Breast epithelium (tissue), 4 donors: ENCODE results near the gene ZNF76. TPM values are rescaled to one million over a fixed set of nuclear protein-coding genes. Genes with fewer than 3 reads are reported as not detected.

Source experiments
- DNase-seq, 2 donors: peaks; one replicate each; pipeline ENCODE4 v3.0.0-alpha.2; 2019; ENCODE audit warnings: low spot score in 2 of 2
- H3K27ac ChIP-seq, 2 donors: fragments of 200-600 bp; sonication (generic) in 1 of 2; one replicate each; pipeline ENCODE4 v1.5.1; 2016 to 2019; ENCODE audit warnings: mild to moderate bottlenecking in 1 of 2
- H3K27me3 ChIP-seq, 2 donors: fragments of 200-600 bp; sonication (generic) in 1 of 2; one replicate each; pipeline versions ENCODE4 v1.5.1 to v1.6.0; 2017 to 2019; ENCODE audit warnings: control low read depth in 1 of 2, mild to moderate bottlenecking in 1 of 2
- H3K36me3 ChIP-seq: fragments of 200-600 bp; one replicate; pipeline ENCODE4 v1.5.1; 2019
- H3K4me1 ChIP-seq, 2 donors: fragments of 200-600 bp; sonication (generic); one replicate each; pipeline ENCODE4 v1.5.1; 2016 to 2019; ENCODE audit warnings: control low read depth in 1 of 2
- H3K4me3 ChIP-seq, 3 donors: fragments of 200-600 bp; sonication (generic); 1 replicate in 2 of 3; 2 replicates in 1 of 3; pipeline ENCODE4 v1.5.1; 2016 to 2019; ENCODE audit warnings: mild to moderate bottlenecking in 3 of 3, moderate library complexity in 2 of 3
- H3K9me3 ChIP-seq, 2 donors: fragments of 200-600 bp; sonication (generic) in 1 of 2; one replicate each; pipeline ENCODE4 v1.5.1; 2016 to 2019; ENCODE audit warnings: control low read depth in 1 of 2
- POLR2A ChIP-seq: fragments of 450-650 bp; IDR thresholded peaks from one replicate; pipeline ENCODE4 v1.6.1; 2016; ENCODE audit warnings: antibody characterized with exemption, mild to moderate bottlenecking, moderate library complexity
- POLR2AphosphoS5 ChIP-seq, 3 donors: sonication (generic); formaldehyde crosslinking; IDR thresholded peaks; one replicate each; pipeline ENCODE4 v1.6.1; 2017; ENCODE audit warnings: antibody characterized with exemption in 3 of 3
- intact Hi-C: fragments of 100-400 bp; cut with DNase I; formaldehyde crosslinking; loops from one replicate; pipeline ENCODE4 v1.15.1; 2023; ENCODE audit warnings: low total_unique reads
- total RNA-seq, 3 donors: library from RNA; depleted of rRNA; stranded (reverse); fragments of >200 nt; gene quantifications; one replicate each; pipeline ENCODE4 v1.1.0, GENCODE V29; 2016
- TF ChIP-seq, protein P1 (sequence below), 3 donors: fragments of 450-650 bp; IDR thresholded peaks; one replicate each; pipeline ENCODE4 v1.5.1; 2016 to 2017; ENCODE audit warnings: antibody characterized with exemption in 3 of 3, mild to moderate bottlenecking in 3 of 3, moderate library complexity in 3 of 3

Gene ZNF76
- total RNA-seq, 3 donors from 2014 or later = 32.3 to 53.0 (median 46.9) TPM

GRCh38 chr6:35297601-35298481, 38.3 kb downstream of the ZNF76 start, which contains the start of gene DEF6:
Gene DEF6 (plus strand): TSS chr6:35297818. CDS start chr6:35297857, 39 bp downstream.
- TF ChIP-seq, protein P1, sequence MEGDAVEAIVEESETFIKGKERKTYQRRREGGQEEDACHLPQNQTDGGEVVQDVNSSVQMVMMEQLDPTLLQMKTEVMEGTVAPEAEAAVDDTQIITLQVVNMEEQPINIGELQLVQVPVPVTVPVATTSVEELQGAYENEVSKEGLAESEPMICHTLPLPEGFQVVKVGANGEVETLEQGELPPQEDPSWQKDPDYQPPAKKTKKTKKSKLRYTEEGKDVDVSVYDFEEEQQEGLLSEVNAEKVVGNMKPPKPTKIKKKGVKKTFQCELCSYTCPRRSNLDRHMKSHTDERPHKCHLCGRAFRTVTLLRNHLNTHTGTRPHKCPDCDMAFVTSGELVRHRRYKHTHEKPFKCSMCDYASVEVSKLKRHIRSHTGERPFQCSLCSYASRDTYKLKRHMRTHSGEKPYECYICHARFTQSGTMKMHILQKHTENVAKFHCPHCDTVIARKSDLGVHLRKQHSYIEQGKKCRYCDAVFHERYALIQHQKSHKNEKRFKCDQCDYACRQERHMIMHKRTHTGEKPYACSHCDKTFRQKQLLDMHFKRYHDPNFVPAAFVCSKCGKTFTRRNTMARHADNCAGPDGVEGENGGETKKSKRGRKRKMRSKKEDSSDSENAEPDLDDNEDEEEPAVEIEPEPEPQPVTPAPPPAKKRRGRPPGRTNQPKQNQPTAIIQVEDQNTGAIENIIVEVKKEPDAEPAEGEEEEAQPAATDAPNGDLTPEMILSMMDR (IDR thresholded peaks at IDR 0.05) = peak; percentile 10 to 86 (median 73)
- TF ChIP-seq POLR2A (no peak), POLR2AphosphoS5 (IDR thresholded peaks at IDR 0.05) (peak in 2 of 3 donors; percentile 46 to 78)
- peaks cover 4 to 6% of the 10 kb centered on the region in 2 donors for H3K4me1 ChIP-seq
- H3K27me3 ChIP-seq = no peaks in the 10 kb centered on the region
- peak within 1 kb of the TSS; percentile 80 to 89 for H3K27ac ChIP-seq
- H3K4me3 ChIP-seq = peak within 1 kb of the TSS; percentile 34 to 78 (median 57)
- DNase-seq = peak; percentile 84 to 88
- intact Hi-C loops = loop anchor here (5.0 kb wide), 1 partner anchor 519 kb away; no protein-coding TSS in a partner anchor
- H3K36me3 ChIP-seq = peaks cover 6% of the 10 kb centered on the region
- no peaks in the 10 kb centered on the region for H3K9me3 ChIP-seq

- TF ChIP-seq POLR2A (no peak), POLR2AphosphoS5 (IDR thresholded peaks at IDR 0.05) (no peak)
- TF ChIP-seq, protein P1 (IDR thresholded peaks at IDR 0.05) = no peak
- H3K27me3 ChIP-seq = no peaks in the 10 kb centered on the region
- peak overlapping the region in 2 of 3 donors; percentile 57 to 78 for H3K4me3 ChIP-seq
- no peaks in the 10 kb centered on the region for H3K9me3 ChIP-seq
- peaks cover 4 to 6% of the 10 kb centered on the region in 2 donors for H3K4me1 ChIP-seq
- no peaks in the 10 kb centered on the region for H3K36me3 ChIP-seq
- DNase-seq = no peak
- intact Hi-C loops = loop anchor here (5.0 kb wide), 1 partner anchor 519 kb away; no protein-coding TSS in a partner anchor
- peak overlapping the region; percentile 80 to 89 for H3K27ac ChIP-seq
These were observed 39.1 kb downstream of the ZNF76 start for GRCh38 chr6:35298625-35299140.

DNA sequence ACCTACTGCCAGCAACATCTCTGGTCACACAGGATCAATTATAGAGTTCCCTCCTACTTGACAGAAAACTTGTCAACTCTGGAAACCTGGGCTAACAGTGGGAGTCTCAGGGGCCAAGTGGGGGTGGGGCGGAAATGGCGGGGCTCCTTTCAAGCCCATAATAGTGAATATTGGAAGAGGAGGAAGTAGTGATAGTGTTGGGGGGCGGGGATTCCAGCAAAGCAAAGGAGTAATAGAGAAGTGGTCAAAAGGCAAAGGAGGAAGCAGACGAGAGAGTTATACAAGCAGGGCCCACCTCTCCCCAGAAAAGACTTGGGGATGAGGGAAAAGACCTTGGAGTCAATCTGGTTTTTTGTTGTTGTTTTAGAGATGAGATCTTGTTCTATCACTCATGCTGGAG, 40.1 kb downstream of the ZNF76 start:
- Histone ChIP-seq H3K27ac (no peak overlapping the region), H3K9me3 (no peaks in the 10 kb centered on the region), H3K4me1 (peaks cover 4 to 6% of the 10 kb centered on the region in 2 donors), H3K4me3 (no peak overlapping the region), H3K27me3 (no peaks in the 10 kb centered on the region), H3K36me3 (no peaks in the 10 kb centered on the region)
- intact Hi-C loops = loop anchor here (5.0 kb wide), 1 partner anchor 518 kb away; no protein-coding TSS in a partner anchor
- TF ChIP-seq, protein P1 (IDR thresholded peaks at IDR 0.05) = no peak
- TF ChIP-seq POLR2AphosphoS5 (IDR thresholded peaks at IDR 0.05) (no peak), POLR2A (no peak)
- DNase-seq = no peak

DNA sequence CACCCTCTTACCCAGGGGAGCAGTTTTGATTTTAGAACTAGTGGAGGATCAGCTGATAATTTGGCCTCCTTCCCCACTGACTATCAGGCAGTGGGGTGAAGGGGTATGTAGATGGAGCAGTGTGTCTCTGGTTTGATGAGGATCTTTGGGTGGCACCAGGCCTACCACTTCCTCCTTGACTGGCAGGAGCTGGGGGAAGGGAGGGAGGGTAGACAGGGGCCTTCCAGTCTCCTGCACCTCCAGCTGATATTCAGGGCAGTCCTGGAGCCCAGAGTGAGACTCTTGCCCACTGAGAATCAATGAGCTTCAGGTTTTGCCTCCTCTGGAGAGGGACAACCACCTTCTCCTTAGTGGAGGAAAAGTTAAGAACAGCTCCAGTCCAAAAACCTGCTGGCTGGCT, 41.3 kb downstream of the ZNF76 start:
- H3K9me3 ChIP-seq = no peaks in the 10 kb centered on the region
- no peak overlapping the region for H3K27ac ChIP-seq
- no peak for DNase-seq
- peaks cover 4 to 6% of the 10 kb centered on the region in 2 donors for H3K4me1 ChIP-seq
- H3K36me3 ChIP-seq = no peaks in the 10 kb centered on the region
- intact Hi-C loops = no loop called here
- H3K4me3 ChIP-seq = no peak overlapping the region
- no peaks in the 10 kb centered on the region for H3K27me3 ChIP-seq
- no peak for TF ChIP-seq POLR2A
- TF ChIP-seq, protein P1 (IDR thresholded peaks at IDR 0.05) = no peak
- no peak for TF ChIP-seq POLR2AphosphoS5 (IDR thresholded peaks at IDR 0.05)
